ENCODE data around the gene FILIP1.

FILIP1 gene

GRCh38 chr6:75281653-75282052 lies 211.9 kb downstream of the FILIP1 start:
- no peak for DNase-seq
- peaks cover 34% of the 10 kb centered on the region for H3K4me1 Mint-ChIP-seq
- H3K9me3 Mint-ChIP-seq, result no peaks in the 10 kb centered on the region
- H3K4me3 Mint-ChIP-seq, result peak overlapping the region; percentile 72
- H3K36me3 Mint-ChIP-seq (ENCODE audit: low read depth), result peaks cover 14% of the 10 kb centered on the region
- no peak for TF ChIP-seq CTCF (IDR thresholded peaks at IDR 0.05)
- no peaks in the 10 kb centered on the region for H3K27me3 Mint-ChIP-seq (ENCODE audit: low read depth, poor library complexity)
- H3K27ac Mint-ChIP-seq, result no peak overlapping the region

DNA sequence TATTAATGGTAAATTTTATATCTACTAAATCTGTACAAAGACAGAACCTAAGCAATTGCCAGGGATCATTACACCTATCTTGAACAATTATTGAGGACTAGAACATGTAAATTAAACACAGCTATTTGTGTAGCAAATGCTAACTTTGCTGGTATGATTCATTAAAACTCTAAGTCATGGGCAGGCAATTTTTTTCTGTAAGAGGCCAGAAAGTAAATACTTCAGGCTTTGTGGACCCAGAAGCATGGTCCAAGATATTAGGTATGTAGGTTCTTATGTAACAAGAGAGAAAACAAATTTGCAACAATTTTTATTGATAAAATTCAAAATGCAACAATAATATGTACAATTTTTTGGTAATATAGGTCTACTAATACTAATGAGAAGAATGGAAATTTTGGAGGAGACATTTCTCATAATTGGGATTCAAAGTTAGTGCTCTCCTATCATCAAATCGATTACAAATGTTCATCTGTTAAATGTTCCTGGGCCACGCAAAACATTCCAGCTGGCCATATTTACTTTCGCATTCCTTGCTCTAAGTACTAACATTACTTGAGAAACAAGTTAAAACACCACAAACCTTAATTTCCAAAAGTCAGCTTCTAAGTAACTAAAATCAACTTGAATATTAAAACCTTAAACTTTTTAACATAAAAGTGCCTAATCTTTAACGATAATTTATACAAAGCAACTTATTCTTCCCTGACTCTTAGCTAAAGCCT lies 213.3 kb downstream of the FILIP1 start:
- no peak for DNase-seq
- no peak overlapping the region for H3K27ac Mint-ChIP-seq
- peaks cover 27% of the 10 kb centered on the region for H3K36me3 Mint-ChIP-seq (ENCODE audit: low read depth)
- peaks cover under 1% of the 10 kb centered on the region for H3K9me3 Mint-ChIP-seq
- no peaks in the 10 kb centered on the region for H3K27me3 Mint-ChIP-seq (ENCODE audit: low read depth, poor library complexity)
- peak overlapping the region; percentile 46 for H3K4me3 Mint-ChIP-seq
- H3K4me1 Mint-ChIP-seq, result peaks cover 28% of the 10 kb centered on the region
- TF ChIP-seq CTCF (IDR thresholded peaks at IDR 0.05), result no peak

- no peak for DNase-seq
- no peaks in the 10 kb centered on the region for H3K27me3 Mint-ChIP-seq (ENCODE audit: low read depth, poor library complexity)
- H3K4me3 Mint-ChIP-seq, result no peak overlapping the region
- H3K4me1 Mint-ChIP-seq, result peaks cover 28% of the 10 kb centered on the region
- no peak overlapping the region for H3K27ac Mint-ChIP-seq
- H3K9me3 Mint-ChIP-seq, result peaks cover 5% of the 10 kb centered on the region
- H3K36me3 Mint-ChIP-seq (ENCODE audit: low read depth), result peaks cover 35% of the 10 kb centered on the region
- TF ChIP-seq CTCF (IDR thresholded peaks at IDR 0.05), result no peak
Observed at GRCh38 chr6:75279418-75279817, 214.2 kb downstream of the FILIP1 start.

- Mint-ChIP-seq H3K27ac (no peak overlapping the region), H3K27me3 (ENCODE audit: low read depth, poor library complexity) (no peaks in the 10 kb centered on the region), H3K4me1 (peaks cover 28% of the 10 kb centered on the region), H3K9me3 (peaks cover 10% of the 10 kb centered on the region), H3K4me3 (no peak overlapping the region), H3K36me3 (ENCODE audit: low read depth) (peaks cover 43% of the 10 kb centered on the region)
- no peak for TF ChIP-seq CTCF (IDR thresholded peaks at IDR 0.05)
- DNase-seq, result no peak
Observed at GRCh38 chr6:75278474-75279077, 215.0 kb downstream of the FILIP1 start.

- Mint-ChIP-seq H3K9me3 (peaks cover 36% of the 10 kb centered on the region), H3K4me3 (no peak overlapping the region), H3K27me3 (ENCODE audit: low read depth, poor library complexity) (no peaks in the 10 kb centered on the region), H3K36me3 (ENCODE audit: low read depth) (peaks cover 76% of the 10 kb centered on the region), H3K27ac (no peak overlapping the region), H3K4me1 (peaks cover 20% of the 10 kb centered on the region)
- DNase-seq, result no peak
- no peak for TF ChIP-seq CTCF (IDR thresholded peaks at IDR 0.05)
Observed at GRCh38 chr6:75275067-75275466, 218.5 kb downstream of the FILIP1 start.

- Mint-ChIP-seq H3K36me3 (ENCODE audit: low read depth) (peaks cover 81% of the 10 kb centered on the region), H3K9me3 (peaks cover 37% of the 10 kb centered on the region), H3K4me3 (no peak overlapping the region), H3K27me3 (ENCODE audit: low read depth, poor library complexity) (no peaks in the 10 kb centered on the region), H3K27ac (no peak overlapping the region), H3K4me1 (peaks cover 12% of the 10 kb centered on the region)
- TF ChIP-seq CTCF (IDR thresholded peaks at IDR 0.05), result no peak
- no peak for DNase-seq
Observed at GRCh38 chr6:75273009-75273408, 220.6 kb downstream of the FILIP1 start.

Measured in nephron progenitor cell (in vitro differentiated cells).